GM12892 (cell line): Measurements from ENCODE around the gene AGPS.
A peak's percentile ranks its signal among the peaks of the same experiment; 100 is the strongest.

ENCODE experiments used
- DNase-seq: peaks from one replicate; pipeline ENCODE4 v3.0.0; 2011; ENCODE audit not compliant: insufficient read length
- FAIRE-seq: peaks from 2 replicates; lab custom pipeline; 2011; peaks lifted over from hg19 to GRCh38; lab: Jason Lieb, UNC
- POLR2A ChIP-seq: IDR thresholded peaks from 2 replicates; pipeline ENCODE4 v1.6.1; 2011; ENCODE audit warnings: low read depth, low read length, control low read depth
- POLR2AphosphoS5 ChIP-seq: IDR thresholded peaks from 2 replicates; pipeline ENCODE4 v1.6.1; 2011; ENCODE audit warnings: low read depth, low read length, control low read depth
- TAF1 ChIP-seq: IDR thresholded peaks from 2 replicates; pipeline ENCODE4 v1.6.1; 2011; ENCODE audit warnings: low read depth, mild to moderate bottlenecking, control low read depth, low read length, borderline replicate concordance

AGPS gene

DNA sequence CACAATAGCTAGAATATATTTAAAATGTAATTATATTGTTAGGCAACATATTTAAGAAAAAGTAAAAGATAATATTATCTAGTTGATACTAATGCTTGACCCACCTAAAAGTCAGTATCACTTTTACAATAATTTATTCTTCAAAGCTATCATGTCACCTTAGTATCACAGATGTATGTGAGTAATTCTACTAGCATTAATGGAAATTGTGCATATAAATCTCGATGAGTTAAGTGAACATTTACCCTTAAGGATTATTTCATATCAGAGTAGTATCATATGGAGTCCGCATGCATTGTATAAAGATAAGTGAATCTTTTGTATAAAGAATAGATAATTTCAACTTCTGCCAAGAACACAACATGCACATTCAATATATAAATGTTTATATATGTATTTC, 103.4 kb downstream of the AGPS start:
- TF ChIP-seq POLR2AphosphoS5 (no peak), TAF1 (no peak), POLR2A (no peak)
- FAIRE-seq (no peak), DNase-seq (no peak)

DNA sequence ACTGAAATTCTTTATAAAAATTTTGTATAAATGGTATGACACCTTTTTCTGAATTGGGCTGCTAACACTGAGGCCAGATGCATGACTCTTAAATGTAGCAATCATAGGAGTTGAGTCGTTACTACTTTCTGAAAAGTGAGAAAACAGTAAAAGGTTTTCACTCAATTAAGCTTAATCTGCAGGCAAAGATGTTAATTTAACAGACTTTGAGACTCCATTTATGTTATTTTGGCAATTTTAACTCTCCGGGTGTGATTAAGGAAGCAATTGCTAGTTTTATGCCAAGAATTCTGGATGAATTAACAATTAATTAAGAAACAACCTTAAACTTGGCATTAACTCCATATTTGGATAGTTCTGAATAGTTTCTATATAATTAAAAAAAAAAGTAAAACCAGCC, 104.3 kb downstream of the AGPS start:
- DNase-seq (no peak), FAIRE-seq (no peak)
- no peak for TF ChIP-seq TAF1
- TF ChIP-seq POLR2A = no peak
- no peak for TF ChIP-seq POLR2AphosphoS5

DNA sequence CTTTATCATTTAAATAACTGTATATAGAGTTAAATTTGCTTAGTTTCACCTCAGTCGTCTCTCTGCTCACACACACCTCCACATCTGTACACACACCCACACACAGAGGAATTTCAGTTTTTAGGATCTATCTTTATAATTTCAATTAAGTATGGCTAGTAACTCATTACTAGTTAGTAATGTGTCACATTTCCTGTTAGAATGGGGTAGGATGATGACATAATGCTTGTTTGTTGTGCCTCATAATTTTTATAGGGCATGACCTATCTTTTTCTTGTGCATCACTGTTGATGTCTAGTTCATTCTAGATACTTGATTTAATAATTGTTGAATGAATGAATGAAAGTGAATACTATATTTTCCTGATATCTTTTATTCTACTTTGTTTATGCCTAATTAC, 108.6 kb downstream of the AGPS start:
- no peak for DNase-seq
- no peak for TF ChIP-seq POLR2AphosphoS5
- no peak for TF ChIP-seq TAF1
- no peak for TF ChIP-seq POLR2A
- peak; percentile 30 for FAIRE-seq

DNA sequence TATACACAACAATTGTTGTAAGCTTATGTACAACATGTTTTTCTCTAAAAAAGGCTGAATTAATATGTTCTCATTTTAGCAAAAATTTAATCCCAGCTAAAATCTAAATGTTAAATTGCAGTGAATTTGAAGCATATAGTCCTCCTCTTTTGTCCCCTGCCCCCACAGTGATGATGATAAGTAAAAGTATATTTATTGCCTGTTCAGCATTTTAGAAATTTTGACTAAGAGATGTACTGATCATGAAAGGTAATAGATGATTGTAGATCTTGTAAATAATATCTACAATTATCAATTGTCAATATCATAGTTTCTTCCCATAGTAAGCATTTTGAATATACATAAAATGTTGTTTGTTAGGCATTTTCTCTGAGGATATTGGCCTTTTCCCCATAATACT, 113.9 kb downstream of the AGPS start:
- DNase-seq = no peak
- TF ChIP-seq POLR2AphosphoS5 = no peak
- no peak for TF ChIP-seq POLR2A
- TF ChIP-seq TAF1 = no peak
- no peak for FAIRE-seq

DNA sequence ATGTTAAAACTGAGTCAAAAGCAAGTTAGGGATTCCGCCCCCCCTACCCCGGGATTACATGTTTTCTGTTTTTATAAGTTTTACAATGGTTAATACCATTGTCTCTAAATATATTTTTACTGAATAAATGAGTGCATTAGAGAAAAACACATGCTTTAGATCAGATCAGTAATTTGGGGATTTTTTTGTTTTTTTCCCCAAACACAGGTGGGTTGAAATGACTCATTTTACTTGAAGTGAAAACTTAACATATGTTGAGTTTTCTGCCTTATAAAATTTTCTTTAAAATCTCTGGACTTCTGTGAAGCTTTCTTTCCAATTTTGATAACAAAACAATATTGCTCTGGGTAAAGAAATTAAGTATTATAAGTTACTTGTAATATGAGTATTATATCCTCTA, 114.4 kb downstream of the AGPS start:
- TF ChIP-seq POLR2AphosphoS5 (no peak), POLR2A (no peak), TAF1 (no peak)
- no peak for FAIRE-seq
- no peak for DNase-seq

DNA sequence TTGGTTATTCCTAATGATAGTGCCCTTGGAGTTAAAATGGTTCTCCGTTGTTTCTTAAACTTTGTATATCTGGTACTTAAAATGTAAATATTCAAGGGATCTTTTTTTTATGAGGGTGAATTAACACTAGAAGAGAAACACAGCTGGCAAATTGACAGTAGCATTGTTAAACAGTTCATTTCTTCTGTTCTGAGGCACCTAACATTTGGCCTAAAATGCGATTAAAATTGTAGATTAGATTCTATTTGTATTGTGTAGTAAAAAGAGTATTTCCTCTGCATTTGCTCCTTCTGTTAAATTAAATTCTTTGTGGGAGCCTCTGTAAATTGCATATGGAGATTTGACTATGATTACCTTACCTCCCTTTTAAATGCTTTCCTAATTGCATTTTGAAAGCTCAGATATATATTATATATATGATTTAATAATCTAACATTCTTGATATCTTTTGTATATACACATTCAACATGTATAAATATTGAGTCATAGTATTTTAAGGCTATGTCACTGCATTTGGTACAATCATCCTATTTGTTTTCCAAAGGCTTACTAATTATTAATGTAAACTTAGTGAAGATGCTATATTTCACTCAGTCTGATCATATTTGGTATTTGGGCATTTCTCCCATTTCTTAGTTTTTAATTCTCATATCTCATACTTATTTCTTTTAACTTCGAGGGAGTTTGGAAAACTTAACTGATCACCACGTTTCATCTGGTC, 124.4 kb downstream of the AGPS start:
- DNase-seq (no peak), FAIRE-seq (no peak)
- TF ChIP-seq TAF1 = no peak
- no peak for TF ChIP-seq POLR2A

DNA sequence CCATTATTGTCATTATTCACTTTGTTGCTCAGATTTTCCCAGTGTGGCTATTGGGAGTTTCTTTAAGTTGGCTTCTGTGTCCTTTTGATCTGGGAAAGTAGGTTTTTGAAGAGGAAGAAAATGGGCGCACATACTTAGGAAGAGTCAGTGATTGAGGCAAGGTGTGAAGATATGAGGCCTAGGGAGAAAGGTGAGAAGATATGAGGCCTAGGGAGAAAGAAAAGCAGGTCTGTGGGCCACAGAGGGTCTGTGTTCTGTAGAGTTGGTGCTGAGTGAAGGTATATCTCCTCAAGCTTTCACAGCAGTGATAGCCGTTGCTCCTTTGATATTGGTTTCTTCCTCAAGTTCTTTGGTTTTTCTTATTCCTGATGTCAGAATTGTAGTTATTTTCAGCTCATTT, 126.2 kb downstream of the AGPS start:
- DNase-seq (no peak), FAIRE-seq (no peak)
- TF ChIP-seq TAF1 (no peak), POLR2AphosphoS5 (no peak), POLR2A (no peak)

DNA sequence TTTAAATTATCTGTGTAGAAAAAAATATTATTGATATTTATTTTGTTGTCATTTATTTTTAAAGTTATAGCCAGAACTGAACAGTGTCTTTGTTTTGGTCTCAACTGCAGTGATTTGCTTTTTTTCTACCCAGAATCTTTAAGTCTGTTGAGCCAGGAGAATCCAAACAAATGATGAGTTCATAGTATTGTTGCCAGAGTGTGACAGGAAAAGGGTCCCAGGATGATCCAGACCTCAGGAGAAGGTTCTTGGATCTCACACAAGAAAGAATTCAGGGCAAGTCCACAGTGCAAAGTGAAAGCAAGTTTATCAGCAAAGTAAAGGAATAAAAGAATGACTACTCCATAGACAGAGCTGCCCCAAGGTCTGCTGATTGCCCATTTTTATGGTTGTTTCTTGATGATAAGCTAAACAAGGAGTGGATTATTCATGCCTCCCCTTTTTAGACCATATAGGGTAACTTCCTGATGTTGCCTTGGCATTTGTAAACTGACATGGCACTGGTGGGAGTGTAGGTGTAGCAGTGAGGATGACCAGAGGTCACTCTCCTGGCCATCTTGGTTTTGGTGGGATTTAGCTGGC, 127.1 kb downstream of the AGPS start:
- FAIRE-seq (no peak), DNase-seq (no peak)
- TF ChIP-seq POLR2A (no peak), TAF1 (no peak), POLR2AphosphoS5 (no peak)

DNA sequence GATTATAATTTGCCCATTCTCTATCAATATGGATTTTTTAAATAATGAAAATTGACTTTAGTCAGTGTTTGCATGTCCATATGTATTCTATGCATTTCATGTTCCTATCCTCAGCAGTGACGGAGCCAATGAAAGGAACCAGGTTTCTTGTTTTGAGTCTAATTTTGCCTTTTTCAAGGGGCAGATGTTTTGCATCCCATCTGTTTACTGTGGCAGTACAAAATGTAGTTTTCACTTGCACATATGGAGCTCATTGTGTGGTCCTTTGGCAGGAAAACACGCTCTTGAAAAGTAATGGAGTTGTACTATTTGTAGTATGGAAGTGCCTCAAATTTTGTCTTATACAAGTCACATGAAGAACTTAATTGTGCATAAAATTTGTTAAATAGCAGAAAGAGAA, 127.8 kb downstream of the AGPS start:
- no peak for FAIRE-seq
- DNase-seq = no peak
- TF ChIP-seq POLR2AphosphoS5 = no peak
- no peak for TF ChIP-seq POLR2A
- no peak for TF ChIP-seq TAF1

DNA sequence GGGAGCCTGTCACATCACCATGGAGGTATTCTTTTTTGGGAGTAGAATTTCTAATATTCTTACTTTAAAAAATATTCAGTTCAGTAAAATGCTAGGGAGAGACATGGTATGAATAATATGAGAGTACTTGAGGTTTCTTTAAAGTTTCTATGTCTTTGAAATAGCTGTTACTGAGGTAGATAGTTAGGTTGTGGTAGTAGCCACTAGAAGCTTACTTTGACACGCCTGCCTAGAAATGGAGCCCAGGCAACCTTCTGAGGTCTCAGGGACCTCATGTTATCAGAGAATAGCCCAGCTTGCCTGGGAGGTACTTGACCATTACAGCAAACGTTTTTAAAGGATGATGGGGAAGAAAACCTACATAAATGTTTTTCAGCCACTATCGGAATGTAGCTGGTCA, 131.2 kb downstream of the AGPS start:
- TF ChIP-seq TAF1 (no peak), POLR2A (no peak), POLR2AphosphoS5 (no peak)
- no peak for DNase-seq
- FAIRE-seq = no peak

DNA sequence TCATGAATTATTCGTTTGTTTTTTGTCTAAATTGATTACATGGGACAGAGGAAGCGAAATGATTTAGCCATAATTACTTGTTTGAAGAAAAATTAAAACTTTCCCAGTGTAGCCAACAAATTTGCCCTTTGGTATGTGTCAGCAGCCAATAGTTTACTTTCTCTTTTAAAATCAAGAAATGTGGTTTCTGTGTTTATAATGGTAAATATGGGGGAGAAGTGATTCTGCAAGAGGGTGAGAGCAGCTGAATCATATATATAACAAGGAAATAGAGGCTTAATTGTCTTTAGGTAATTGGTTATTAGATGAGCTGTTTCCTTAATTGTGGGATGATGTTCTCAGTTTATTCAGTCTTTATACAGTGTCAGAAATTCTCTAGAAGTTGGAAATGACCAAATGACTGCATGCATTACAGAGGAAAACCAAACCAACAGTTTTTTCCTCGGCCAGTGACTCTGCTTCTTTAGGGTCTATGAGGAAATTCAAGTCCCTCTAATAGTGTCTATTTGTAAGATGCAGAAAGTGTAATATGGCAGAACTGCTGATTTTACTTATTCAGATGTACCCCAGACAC, 132.9 kb downstream of the AGPS start:
- FAIRE-seq (peak; percentile 44), DNase-seq (no peak)
- TF ChIP-seq TAF1 (no peak), POLR2AphosphoS5 (no peak), POLR2A (no peak)

DNA sequence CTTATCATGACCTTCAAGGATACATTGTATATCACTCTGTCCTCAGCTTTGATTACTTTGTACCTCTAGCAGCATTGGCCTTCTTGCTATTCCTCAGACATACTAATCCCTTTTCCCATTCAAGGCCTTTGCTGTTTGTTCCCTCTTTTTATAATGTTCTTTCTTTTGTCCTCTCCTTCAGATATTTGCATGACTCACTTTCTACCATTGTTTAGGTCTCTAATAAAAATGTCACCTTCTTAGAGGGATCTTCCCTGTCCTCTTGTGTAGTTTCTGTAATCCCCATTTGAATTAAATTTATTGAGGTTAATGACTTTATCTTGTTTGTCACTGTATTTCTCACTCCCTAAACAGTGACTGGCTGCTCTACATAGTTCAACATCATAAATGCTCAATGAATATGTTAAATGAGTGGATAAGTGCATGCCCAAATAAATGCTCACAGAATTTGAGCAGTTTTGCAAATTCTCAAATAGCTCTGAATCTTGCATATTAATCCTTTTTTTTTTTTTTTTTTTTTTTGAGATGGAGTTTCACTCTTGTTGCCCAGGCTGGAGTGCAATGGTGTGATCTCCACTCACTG, 135.9 kb downstream of the AGPS start:
- FAIRE-seq = no peak
- no peak for DNase-seq
- TF ChIP-seq TAF1 = no peak
- TF ChIP-seq POLR2AphosphoS5 = no peak
- no peak for TF ChIP-seq POLR2A

DNA sequence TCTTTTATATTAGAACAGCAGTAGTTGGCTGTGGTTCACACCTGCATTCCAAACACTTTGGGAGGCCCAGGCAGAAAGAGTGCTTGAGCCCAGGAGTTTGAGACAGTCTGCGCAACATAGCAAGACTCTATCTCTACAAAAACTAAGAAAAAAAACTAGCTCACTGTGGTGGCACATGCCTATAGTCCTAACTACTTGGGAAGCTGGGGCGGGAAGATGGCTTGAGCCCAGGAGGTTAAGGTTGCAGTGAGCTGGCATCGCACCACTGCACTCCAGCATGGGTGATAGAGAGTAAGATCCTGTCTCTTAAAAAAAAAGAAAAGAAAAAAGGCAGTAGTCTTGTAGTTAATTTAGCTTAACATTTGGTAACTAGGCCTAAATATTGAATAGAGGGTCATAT, 136.6 kb downstream of the AGPS start:
- DNase-seq (no peak), FAIRE-seq (no peak)
- TF ChIP-seq POLR2A (no peak), TAF1 (no peak), POLR2AphosphoS5 (no peak)
